Measurements from ENCODE around the gene CENATAC.
"Not testable (repeated sequence)": the region's sequence is repeated elsewhere in the genome, so short reads cannot be mapped to it uniquely, and the experiment has no call there.

The CENATAC gene

GRCh38 chr11:118996926-118997626 is 862 bp upstream of the CENATAC start:
- DNase-seq (ENCODE audit: low spot score), result peak; percentile 50

- DNase-seq (ENCODE audit: low spot score), result no peak
These were observed 415 bp downstream of the CENATAC start for GRCh38 chr11:118998388-118998717.

DNA sequence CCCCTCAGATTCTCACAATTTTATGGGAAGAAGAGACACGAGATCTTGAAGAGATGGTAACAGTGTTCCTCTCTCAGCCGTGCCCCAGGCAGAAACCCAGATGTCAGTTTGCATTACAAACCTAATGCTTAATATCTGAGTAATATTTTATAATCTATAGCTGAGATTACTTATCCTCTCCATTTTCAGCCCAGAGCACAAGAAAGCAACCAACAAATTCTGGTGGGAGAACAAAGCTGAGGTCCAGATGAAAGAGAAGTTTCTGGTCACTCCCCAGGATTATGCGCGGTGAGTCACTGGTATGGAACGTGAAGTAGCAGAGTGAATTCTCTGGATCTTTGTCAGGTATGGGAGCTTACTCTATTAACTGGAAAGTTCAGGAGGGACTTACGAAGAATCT is 884 bp downstream of the CENATAC start:
- DNase-seq (ENCODE audit: low spot score), result peak; percentile 59

DNA sequence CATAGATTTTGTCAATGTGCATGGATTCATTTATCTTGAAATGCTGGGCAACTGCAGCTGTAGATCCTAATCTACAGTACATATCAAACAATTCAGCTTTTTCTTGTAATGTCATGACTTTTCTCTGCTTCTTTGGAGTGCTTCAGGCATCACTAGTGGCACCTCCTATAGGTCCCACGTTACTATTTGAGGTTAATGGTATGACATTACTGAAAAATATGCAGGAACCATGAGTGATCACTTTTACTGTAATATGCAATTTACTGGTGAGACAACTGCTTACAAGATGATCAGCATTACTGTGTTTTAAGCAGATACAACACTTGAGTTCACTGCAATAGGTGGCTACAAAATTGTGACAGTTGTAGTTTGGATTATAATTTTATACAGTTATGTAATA is 3.0 kb downstream of the CENATAC start:
- no peak for DNase-seq (ENCODE audit: low spot score)

DNA sequence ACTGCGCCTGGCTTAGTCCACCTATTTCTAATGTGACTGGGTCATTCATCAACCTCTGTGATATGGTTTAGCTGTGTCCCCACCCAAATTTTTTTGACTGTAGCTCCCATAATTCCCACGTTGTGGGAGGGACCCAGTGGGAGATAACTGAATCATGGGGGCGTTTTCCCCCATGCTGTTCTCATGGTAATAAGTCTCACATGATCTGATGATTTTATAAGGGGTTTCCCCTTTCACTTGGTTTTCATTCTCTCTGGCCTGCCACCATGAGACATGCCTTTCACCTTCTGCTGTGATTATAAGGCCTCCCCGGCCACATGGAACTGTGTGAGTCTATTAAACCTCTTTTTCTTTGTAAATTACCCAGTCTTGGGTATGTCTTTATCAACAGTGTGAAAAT is 8.7 kb downstream of the CENATAC start:
- DNase-seq (ENCODE audit: low spot score), result no peak

- DNase-seq (ENCODE audit: low spot score), result no peak
These were observed 13.6 kb downstream of the CENATAC start for GRCh38 chr11:119011476-119012053.

- DNase-seq (ENCODE audit: low spot score), result no peak
These were observed 14.8 kb downstream of the CENATAC start for GRCh38 chr11:119012629-119013170.

DNA sequence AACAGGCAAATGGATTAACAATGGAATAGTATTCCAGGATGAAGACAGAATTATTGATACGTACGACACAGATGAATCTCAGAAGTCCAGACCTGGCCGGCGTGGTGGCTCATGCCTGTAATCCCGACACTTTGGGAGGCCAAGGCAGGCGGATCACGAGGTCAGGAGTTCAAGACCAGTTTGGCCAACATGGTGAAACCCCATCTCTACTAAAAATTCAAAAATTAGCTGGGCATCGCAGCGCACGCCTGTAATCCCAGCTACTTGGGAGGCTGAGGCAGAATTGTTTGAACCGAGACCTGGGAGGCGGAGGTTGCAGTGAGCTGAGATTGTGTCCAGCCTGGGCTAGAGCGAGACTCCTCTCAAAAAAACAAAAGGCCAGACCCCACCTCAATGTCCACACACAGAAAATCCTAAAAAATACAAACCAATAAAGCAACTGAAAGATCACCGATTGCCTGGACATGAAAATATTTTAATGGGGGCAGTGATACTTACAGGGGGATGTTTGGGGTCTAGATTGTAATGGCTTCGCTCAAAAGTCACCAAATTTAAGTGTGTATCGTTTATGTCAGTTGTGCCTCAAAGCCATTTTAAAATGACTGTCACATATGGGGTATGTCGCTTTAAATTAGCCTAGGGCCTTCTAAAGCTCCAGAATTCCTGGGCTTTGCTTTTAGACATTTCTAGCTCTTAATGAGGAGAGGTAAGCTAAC is 16.4 kb downstream of the CENATAC start:
- DNase-seq (ENCODE audit: low spot score), result no peak

GRCh38 chr11:119015054-119015611 is 17.2 kb downstream of the CENATAC start:
- DNase-seq (ENCODE audit: low spot score), result no peak

GRCh38 chr11:119016216-119017009 is 18.5 kb downstream of the CENATAC start:
- DNase-seq (ENCODE audit: low spot score), result no peak

GRCh38 chr11:119017377-119017776 is 19.4 kb downstream of the CENATAC start:
- not testable (repeated sequence) for DNase-seq (ENCODE audit: low spot score)

GRCh38 chr11:119018074-119018938 is 20.4 kb downstream of the CENATAC start, which contains the start of the genes RPS25 and TRAPPC4:
Gene RPS25 (minus strand): TSS chr11:119018343. CDS start chr11:119018284, 59 bp downstream.
Gene TRAPPC4 (plus strand): TSS chr11:119018766. CDS start chr11:119018796, 30 bp downstream.
- peak; percentile 96 for DNase-seq (ENCODE audit: low spot score)

DNA sequence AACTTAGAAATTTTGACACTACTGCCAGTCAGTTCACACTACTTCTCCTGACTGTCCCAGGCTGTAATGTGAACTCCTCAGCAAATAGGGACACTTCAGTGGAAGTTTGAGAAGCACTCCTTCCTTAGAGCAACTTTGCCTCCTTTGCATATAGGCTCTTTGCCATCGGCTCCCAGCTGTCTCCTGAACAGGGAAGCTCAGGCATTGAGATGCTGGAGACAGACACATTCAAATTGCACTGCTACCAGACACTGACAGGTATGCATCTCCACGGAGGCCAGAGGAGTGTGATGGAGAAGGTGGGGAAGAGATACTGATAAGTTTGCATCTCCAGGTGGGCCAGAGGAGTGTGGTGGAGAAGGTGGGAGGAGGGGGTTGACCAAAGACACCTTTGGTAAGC is 22.1 kb downstream of the CENATAC start:
- DNase-seq (ENCODE audit: low spot score), result no peak

DNA sequence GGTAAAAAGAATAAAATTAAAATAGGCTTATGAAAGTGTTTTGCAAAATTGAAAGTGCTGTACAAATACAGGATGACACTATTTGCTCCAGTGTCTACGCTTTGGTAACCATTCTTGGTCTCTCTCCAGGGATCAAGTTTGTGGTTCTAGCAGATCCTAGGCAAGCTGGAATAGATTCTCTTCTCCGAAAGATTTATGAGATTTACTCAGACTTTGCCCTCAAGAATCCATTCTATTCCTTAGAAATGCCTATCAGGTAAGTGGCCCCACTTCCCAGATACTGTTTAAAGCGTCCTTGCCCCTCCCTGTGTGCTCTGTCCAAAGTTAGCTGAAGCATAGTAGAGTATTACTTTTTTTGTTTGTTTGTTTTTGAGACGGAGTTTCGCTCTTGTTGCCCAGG is 23.7 kb downstream of the CENATAC start:
- no peak for DNase-seq (ENCODE audit: low spot score)

DNA sequence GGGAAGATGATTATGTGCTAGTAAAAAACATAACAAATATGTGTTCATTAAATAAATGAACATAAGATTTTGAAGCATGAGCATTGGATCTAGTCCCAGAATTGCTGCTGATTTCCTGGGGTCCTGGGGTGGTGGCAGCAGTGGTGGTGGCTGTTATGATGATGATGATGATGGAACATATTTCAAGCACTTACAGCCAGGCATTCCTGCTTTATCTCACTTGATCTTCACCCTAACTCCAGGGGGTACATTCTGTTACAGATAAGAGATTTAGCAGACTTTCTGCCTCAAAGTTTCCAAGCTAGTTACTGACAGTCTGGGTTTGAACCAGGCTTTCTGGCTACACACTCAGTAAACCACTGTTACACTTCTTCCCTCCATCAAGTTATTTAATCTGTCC is 25.8 kb downstream of the CENATAC start:
- DNase-seq (ENCODE audit: low spot score), result no peak

GRCh38 chr11:119024430-119025098 is 26.6 kb downstream of the CENATAC start:
- DNase-seq (ENCODE audit: low spot score), result no peak

DNA sequence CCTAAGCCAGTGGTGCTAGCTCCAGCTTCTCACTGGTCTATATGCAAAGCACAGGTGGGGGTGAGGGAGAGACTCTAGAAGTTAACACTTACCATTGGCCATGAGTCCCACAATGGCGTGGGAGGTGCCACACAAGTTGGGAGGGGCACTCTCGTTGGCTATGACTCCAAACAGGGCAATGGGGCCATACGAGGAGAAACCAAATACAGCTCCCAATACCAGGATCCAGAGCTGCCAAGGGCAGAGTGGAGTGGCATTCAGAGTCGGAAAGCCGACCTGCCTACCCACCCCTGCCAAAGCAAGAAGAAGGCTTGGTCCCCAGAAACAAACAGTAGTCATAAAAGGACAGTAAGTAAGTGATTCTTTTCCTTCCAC is 27.1 kb downstream of the CENATAC start:
- no peak for DNase-seq (ENCODE audit: low spot score)

GRCh38 chr11:119025541-119025940 is 27.6 kb downstream of the CENATAC start:
- no peak for DNase-seq (ENCODE audit: low spot score)

GRCh38 chr11:119025978-119026766 is 28.2 kb downstream of the CENATAC start:
- no peak for DNase-seq (ENCODE audit: low spot score)

Measured in AG20443 (cell line).